ENCODE measurements around the gene MAST2. TPM values are rescaled to one million over a fixed set of nuclear protein-coding genes. Genes with fewer than 3 reads are reported as not detected.

MAST2 gene
- total RNA-seq, 1 donor from 2014 or later, result 25.0 TPM

DNA sequence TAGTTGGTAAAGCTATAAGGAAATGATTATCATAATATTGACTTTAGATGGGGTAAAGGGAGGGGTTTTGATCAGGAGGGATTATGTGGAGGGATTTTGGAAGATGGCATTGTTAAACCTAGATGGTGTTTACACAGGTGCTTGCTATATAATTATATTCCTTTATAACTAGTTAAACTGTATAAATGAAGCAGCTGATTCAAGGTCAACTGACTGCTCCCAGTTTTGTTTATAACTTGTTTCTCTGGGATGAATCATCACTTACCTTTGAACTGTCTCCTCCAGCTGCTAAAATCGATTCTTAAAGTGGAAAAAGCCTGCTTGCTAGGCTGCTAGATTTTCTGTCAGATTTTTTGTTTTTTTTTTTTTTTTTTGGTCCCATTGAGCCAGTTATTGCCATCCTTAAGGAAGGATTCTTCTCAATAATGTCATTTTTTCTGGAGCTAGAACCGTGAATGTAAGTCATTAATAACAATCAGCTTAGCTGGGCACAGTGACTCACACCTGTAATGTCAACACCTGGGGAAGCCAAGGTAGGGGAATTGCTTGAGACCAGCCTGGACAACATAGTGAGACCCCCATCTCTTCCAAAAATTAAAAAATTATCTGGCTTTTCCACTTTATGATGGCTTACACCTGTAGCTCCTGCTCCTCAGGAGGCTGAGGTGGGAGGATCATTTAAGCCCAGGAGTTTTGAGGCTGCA is 175.8 kb downstream of the MAST2 start:
- no peak for DNase-seq (ENCODE audit: low spot score)

DNA sequence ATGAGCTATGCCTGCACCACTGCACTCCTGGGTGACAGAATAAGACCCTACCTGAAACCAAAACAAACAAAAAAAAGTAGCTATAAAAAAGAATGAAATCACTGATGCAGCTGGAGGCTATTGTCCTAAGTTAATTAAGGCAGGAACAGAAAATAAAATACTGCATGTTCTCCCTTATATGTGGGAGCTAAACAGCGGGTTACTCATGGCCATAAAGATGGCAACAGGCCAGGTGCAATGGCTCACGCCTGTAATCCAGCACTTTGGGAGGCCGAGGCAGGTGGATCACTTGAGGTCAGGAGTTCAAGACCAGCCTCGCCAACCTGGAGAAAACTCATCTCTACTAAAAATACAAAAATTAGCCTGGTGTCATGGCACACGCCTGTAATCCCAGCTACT is 176.4 kb downstream of the MAST2 start:
- DNase-seq (ENCODE audit: low spot score), result no peak

GRCh38 chr1:45982359-45982758 is 178.9 kb downstream of the MAST2 start:
- no peak for DNase-seq (ENCODE audit: low spot score)

GRCh38 chr1:45983967-45984366 is 180.6 kb downstream of the MAST2 start:
- no peak for DNase-seq (ENCODE audit: low spot score)

DNA sequence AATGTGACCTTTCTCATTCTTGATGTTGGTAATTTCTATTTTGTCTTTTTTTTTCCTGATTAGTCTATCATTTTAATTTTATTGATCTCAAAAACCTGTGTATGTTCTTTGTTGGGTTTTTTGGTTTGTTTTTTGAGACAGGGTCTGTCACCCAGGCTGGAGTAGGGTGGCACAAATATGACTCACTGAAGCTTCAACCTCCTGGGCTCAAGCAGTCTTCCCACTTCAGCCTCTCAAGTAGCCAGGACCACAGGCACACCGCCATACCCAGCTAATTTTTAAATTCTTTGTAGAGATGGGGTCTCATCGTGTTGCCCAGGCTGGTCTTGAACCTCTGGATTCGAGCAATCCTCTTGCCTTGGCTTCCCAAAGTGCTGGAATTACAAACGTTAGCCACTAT is 183.8 kb downstream of the MAST2 start:
- DNase-seq (ENCODE audit: low spot score), result no peak

DNA sequence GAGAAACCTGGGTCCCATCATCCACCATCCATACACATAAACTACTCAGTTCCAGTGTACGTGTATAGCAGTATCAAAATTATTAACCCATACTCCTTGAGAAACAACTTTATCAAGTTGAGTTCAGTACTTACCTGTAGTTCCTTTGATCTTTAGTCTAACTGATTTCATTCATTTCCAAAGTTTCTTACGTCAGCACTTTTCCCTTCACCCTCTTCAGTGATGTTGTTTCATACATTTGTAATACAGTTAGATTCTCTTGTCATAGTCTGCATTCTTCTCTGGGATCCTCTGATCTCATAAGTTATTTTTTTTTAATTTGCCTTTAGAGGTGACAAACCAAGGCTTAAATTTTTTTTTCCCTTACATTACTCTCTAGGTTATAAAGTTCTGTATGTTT is 185.8 kb downstream of the MAST2 start:
- DNase-seq (ENCODE audit: low spot score), result no peak

DNA sequence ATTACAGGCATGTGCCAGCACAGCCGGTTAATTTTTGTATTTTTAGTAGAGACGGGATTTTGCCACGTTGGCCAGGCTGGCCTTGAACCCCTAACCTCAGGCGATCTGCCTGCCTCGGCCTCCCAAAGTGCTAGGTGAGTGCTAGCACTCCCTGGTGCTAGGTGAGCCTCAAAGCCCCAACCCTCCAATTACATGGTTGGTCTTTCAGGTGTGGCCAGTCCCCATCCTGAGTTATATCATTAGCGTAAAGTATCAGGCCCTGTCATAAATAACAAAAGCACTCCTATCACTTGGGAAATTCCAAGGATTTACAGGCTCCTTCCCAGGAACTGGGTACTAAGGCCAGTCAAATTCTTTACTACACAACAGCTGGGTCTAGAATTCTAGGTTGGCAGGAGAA is 191.0 kb downstream of the MAST2 start:
- no peak for DNase-seq (ENCODE audit: low spot score)

DNA sequence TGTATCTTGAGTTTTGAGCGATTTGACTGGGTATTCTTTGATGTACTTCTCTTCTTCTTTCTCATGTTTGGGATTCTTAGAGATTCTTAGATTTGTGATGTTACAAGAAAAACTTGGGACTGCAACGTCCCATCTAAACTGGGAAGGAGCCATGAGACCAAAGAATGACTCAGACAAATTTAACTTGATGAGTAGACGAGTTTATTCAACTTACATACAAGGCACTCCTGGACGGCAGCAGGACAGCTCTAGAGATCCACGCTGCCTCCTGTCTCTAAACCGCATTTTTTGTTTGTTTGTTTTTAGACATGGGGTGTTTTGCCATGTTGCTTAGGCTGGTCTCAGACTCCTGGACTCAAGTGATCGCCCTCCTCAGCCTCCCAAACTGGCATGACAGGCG is 191.9 kb downstream of the MAST2 start:
- no peak for DNase-seq (ENCODE audit: low spot score)

- no peak for DNase-seq (ENCODE audit: low spot score)
Observed at GRCh38 chr1:45998020-45998617, 194.7 kb downstream of the MAST2 start.

DNA sequence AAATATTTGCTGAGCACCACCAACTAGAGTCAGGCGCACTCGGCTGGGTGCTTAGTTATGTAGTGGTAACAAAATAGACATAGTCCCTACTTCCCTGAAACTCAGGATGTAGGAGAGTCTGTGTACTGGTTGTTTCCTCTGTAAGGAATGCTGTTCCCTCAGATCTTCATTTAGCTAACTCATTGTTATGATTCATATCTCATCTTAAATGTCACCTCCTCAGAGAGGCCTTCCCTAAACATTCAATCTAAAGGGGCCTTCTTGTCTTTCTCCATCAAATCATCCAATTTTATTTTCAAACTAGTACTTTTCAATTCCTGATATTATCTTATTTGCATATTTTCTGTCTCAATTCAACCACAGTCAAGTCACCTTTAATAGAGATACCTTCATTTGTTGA is 196.1 kb downstream of the MAST2 start:
- no peak for DNase-seq (ENCODE audit: low spot score)

GRCh38 chr1:46001081-46001785 is 197.8 kb downstream of the MAST2 start:
- no peak for DNase-seq (ENCODE audit: low spot score)

- no peak for DNase-seq (ENCODE audit: low spot score)
Observed at GRCh38 chr1:46002551-46003150, 199.2 kb downstream of the MAST2 start.

GRCh38 chr1:46003315-46003714 is 199.9 kb downstream of the MAST2 start:
- no peak for DNase-seq (ENCODE audit: low spot score)

DNA sequence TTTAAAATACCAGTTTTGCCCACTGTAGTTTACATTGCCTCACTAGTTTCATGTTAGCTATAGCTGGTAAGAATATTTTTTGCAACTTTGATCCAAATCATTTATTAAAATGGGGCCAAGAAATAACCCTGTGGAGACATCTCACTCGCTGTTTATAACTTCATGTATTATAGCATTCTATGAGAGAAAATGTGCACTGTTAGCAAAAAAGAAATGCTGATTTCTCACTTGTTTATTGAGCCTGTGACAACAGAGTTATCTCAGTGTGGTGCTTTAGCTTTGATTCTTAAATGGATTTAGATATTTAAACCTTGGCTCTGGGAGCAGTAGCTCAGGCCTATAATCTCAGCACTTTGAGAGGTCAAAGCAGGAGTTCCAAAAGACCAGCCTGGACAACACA is 201.1 kb downstream of the MAST2 start:
- no peak for DNase-seq (ENCODE audit: low spot score)

GRCh38 chr1:46005594-46005993 is 202.2 kb downstream of the MAST2 start:
- DNase-seq (ENCODE audit: low spot score), result no peak

- no peak for DNase-seq (ENCODE audit: low spot score)
Observed at GRCh38 chr1:46008585-46008984, 205.2 kb downstream of the MAST2 start.

GRCh38 chr1:46010611-46011010 is 207.2 kb downstream of the MAST2 start:
- DNase-seq (ENCODE audit: low spot score), result no peak

DNA sequence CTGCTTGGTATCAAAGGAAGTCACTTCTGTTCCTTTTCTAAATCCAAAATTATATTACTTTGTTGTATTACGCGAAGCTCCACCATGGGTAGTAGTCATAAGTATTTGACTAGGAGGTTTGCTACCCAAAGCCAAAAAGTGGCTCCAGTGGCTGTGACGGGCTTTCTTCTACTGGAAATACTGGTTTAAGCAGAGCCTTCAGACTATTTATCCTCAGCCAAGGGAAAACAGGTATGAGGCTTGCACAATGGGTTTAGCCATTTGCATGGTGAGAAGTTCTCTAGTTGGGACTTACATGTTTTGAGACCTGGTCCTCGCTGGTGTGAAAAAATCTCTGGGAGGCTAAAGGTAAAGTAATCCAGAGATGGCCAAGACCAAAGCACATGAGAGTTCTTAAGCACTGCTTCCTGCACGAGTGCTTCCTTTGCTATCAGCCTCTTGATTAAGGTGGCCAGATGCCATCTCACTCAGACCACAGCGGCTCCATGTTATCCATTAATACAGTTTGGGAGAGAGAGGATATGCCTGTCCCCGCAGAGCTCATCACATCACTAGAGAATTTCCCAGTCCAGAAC is 207.8 kb downstream of the MAST2 start:
- no peak for DNase-seq (ENCODE audit: low spot score)

DNA sequence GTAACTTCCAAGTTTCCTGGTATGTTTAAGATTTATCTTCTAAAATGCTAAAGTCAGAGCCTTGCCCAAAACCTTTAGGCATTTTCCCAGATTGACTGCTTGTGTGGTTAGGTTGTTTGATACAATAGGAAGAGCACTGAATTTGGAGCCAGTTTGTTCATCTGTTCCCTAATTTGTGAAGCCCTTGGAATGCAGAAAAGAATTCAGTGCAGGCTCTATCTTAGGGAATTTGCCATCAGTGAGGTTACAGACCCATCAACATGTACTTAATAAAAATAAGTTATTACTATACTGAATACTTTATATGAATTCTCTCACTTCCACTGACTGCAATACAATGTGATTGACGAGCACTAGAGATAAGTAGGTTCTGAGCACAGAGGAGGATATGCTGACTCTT is 208.8 kb downstream of the MAST2 start:
- no peak for DNase-seq (ENCODE audit: low spot score)

DNA sequence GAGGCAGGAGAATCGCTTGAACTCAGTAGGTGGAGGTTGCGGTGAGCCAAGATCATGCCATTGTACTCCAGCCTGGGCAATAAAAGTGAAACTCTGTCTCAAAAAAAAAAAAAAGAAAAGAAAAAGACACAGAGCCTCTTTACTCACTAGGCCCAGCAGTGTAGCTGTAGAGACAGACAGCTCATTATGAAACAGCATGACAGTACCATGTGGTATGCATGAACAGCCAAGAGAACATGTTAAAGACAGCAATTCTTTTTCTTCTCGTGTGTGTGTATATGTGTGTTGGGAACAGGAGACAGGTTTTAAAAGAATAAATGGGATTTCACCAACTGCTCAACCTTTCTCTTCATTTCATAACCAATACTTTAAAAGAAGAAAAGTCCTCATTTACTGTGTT is 210.2 kb downstream of the MAST2 start:
- DNase-seq (ENCODE audit: low spot score), result no peak

DNA sequence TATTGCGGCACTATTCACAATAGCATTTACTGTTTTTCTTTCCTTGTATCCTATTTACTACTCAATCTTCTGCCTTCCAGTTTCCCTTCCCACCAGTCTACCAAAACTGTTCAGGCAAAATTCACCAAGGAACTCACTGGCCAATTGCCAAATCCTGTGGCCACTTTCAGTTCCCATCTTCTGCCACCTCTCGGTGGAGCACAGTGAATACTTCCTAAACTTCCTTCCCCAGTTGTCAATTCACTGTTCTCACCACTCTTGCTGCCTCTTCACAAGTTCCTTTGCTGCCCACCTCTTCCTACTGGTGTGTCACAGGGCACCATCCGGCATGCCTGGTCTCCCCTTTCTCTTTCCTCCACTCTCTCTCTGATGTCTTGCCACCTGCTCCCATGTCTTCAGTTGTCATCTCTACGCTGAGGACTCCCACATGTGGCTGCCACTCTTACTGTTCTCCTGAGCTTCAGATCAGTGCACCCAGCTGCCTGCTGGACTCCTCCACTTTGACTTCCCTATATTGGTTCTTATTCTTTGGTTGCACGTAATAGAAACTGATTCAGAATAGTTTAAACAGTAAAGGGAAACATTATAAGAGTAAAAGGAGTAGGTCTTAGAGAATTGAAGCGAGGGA is 214.6 kb downstream of the MAST2 start:
- no peak for DNase-seq (ENCODE audit: low spot score)

- DNase-seq (ENCODE audit: low spot score), result no peak
Observed at GRCh38 chr1:46019348-46019747, 215.9 kb downstream of the MAST2 start.
